Amygdala (tissue), 56 donors: ENCODE data around the gene ODR4.
"Not testable (repeated sequence)": the region's sequence is repeated elsewhere in the genome, so short reads cannot be mapped to it uniquely, and the experiment has no call there.

Experiments used
- DNase-seq, 56 donors: peaks; one replicate each; lab custom pipeline; 2025; lab: John Stamatoyannopoulos, UW

Gene ODR4

GRCh38 chr1:186420923-186421322 lies 45.3 kb downstream of the ODR4 start:
- no peak for DNase-seq

- DNase-seq, result no peak
These were observed 45.8 kb downstream of the ODR4 start for GRCh38 chr1:186421446-186421845.

DNA sequence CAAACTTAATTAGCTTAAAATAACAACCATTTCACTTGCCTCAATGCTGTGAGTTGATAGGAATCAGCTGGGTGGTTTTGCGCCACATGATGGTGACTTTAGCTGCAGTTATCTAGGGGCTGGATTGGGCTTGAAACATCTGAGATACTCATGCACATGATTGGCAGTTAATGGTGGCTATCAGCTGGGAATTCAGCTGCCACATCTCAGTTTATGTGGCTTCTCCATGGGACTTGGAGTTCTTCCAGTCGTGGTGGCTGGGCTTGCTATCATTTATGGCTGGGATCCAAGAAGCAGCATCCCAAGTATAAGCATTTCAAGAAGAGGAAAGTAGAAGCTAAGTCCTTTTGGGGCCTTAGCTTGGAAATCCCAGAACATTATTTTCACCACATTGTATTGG lies 48.9 kb downstream of the ODR4 start:
- DNase-seq, result no peak

- no peak for DNase-seq
These were observed 50.5 kb downstream of the ODR4 start for GRCh38 chr1:186426118-186426517.

- no peak for DNase-seq
These were observed 53.4 kb downstream of the ODR4 start for GRCh38 chr1:186429017-186429416.

DNA sequence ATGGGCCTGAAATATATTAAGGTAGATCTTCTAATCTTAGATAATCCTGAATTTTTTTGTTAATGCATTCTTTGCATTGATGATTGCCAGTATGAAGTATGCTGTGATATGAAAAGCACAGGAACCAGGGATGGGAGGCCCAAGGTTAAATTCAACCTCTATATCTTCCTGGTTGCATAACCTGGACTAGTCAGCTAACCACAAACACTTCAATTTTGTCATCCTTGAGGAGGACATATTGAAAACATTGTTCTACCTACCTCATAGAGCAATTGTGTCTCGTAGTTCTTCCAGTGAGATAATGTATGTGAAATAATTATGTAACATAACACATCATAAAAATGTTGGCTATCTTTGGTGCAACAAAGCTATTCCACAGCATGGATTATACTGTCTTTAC lies 59.7 kb downstream of the ODR4 start:
- no peak for DNase-seq

DNA sequence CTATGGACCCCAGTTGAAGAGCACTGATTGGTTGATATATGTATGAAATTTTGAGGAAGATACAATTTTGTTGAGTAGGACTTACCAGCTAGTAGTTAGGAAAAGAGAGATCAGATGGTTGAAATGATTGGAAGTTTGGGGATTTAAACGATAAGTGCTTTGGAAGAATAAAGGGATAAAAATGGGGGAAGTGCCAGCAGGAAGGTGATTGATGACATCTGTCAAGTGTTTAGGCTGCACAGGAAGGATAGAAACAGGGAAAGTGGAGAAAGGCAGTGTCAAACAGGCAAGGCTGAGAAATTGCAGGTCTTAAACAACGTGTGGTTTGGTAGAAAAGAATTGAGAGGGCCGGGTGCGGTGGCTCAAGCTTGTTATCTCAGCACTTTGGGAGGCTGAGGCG lies 62.9 kb downstream of the ODR4 start:
- DNase-seq, result no peak

GRCh38 chr1:186440584-186440983 lies 64.9 kb downstream of the ODR4 start:
- DNase-seq, result no peak

DNA sequence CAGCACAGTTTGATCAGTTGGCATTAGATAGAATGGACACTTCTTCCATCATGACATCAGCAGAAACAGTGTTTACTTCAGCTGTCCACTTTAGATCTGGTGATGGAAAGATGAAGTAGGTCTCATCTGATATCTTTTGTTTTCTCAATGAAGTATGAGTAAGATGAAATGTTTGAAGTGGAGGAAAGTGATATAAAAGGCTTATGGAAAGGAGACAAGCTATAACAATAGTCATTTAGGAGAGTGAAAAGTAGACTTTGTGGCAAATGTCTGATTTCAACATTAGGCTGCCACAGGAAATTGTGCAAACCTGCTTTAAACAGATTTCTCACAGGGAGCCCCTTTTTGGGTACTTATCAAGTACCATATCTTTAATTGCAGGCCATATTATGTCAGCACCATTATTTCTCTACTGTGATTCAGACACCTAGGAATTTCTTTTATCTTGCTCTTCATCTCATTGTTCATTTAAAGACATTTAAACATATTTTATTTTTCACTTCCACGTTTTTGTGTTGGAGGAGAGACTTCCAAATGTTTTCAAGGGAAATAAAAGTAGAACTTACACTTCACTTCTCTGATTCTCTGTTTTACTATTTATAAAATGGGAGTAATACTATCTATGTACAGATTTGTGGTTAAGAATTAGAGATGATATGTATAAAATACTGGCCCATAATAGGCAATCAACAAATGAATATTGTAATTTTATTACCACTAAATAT lies 67.2 kb downstream of the ODR4 start:
- DNase-seq, result no peak

GRCh38 chr1:186443638-186444037 lies 68.0 kb downstream of the ODR4 start:
- no peak for DNase-seq

- DNase-seq, result no peak
These were observed 70.5 kb downstream of the ODR4 start for GRCh38 chr1:186446152-186446551.

DNA sequence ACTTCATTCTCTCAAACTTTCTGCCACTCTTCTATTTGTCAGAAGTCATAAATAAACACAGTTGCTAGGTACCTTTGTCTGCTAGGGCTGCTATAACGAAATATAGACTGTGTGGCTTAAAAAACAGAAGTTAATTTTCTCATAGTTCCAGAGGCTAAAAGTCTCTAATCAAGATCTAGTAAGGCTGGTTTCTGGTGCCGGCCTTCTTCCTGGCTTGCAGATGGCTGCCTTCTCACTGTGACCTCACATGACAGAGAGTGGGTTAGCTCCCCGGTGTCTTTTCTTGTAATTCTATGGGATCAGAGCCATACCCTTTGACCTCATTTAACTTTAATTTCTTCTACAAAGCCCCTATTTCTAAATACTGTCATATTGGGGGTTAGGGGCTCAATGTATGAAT lies 79.3 kb downstream of the ODR4 start:
- DNase-seq, result no peak

GRCh38 chr1:186456729-186457255 lies 81.2 kb downstream of the ODR4 start:
- no peak for DNase-seq

- DNase-seq, result not testable (repeated sequence)
These were observed 83.5 kb downstream of the ODR4 start for GRCh38 chr1:186459161-186459560.

GRCh38 chr1:186461014-186461413 lies 85.4 kb downstream of the ODR4 start, which contains the start of gene PDC:
TSS of gene PDC (minus strand) at chr1:186461114. CDS start at chr1:186449459, 11,655 bp downstream.
- no peak for DNase-seq

GRCh38 chr1:186463511-186463910 lies 87.9 kb downstream of the ODR4 start:
- DNase-seq, result no peak

DNA sequence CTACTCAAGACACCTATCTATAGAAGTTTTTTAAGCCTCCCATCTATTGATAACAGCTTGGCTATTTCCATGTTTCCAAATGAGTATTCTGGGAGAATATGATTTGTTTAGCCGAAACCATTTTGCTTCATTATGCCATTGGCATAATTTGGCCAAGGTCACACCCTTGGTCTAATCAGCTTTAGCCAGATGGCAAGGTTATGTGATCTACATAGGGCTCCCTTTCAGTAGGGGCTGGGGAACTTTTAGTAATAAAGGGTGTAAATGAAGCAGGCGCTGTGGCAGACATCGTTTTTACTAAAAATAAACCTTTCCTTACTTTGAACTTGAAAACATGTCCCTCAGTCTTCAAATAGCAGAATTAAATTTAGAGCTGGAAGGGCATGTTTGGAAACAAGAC lies 88.3 kb downstream of the ODR4 start:
- no peak for DNase-seq

GRCh38 chr1:186465491-186465890 lies 89.9 kb downstream of the ODR4 start:
- DNase-seq, result not testable (repeated sequence)

- DNase-seq, result no peak
These were observed 90.3 kb downstream of the ODR4 start for GRCh38 chr1:186465946-186466345.
